Measurements from ENCODE around the gene KNCN.

The KNCN gene

GRCh38 chr1:46547481-46548383 is 3.7 kb downstream of the KNCN start:
- H3K9ac ChIP-seq (ENCODE audit: low read length in 5 of 5) = no peak overlapping the region
- H3K4me3 ChIP-seq (ENCODE audit: low read depth in 1 of 5, low read length in 5 of 5) = no peak overlapping the region
- H3K36me3 ChIP-seq (ENCODE audit: control insufficient read depth in 5 of 5, insufficient read depth in 5 of 5, low read length in 5 of 5) = no peaks in the 10 kb centered on the region
- H3K27me3 ChIP-seq (ENCODE audit: control insufficient read depth in 5 of 5, insufficient read depth in 4 of 5, low read length in 5 of 5) = peaks cover 19 to 50% (median 40%) of the 10 kb centered on the region in 5 donors
- H3K27ac ChIP-seq (ENCODE audit: low read depth, low read length) = no peak overlapping the region
- H3K4me1 ChIP-seq (ENCODE audit: control insufficient read depth in 5 of 5, insufficient read depth in 5 of 5, low read length in 5 of 5) = peaks cover 0 to 7% (median 5%) of the 10 kb centered on the region in 5 donors
- no peaks in the 10 kb centered on the region for H3K9me3 ChIP-seq (ENCODE audit: control insufficient read depth in 5 of 5, low read length in 5 of 5)

GRCh38 chr1:46546210-46546609 is 5.2 kb downstream of the KNCN start:
- H3K36me3 ChIP-seq (ENCODE audit: control insufficient read depth in 5 of 5, insufficient read depth in 5 of 5, low read length in 5 of 5) = no peaks in the 10 kb centered on the region
- no peak overlapping the region for H3K9ac ChIP-seq (ENCODE audit: low read length in 5 of 5)
- no peak overlapping the region for H3K4me3 ChIP-seq (ENCODE audit: low read depth in 1 of 5, low read length in 5 of 5)
- H3K27me3 ChIP-seq (ENCODE audit: control insufficient read depth in 5 of 5, insufficient read depth in 4 of 5, low read length in 5 of 5) = peaks cover 16 to 43% (median 38%) of the 10 kb centered on the region in 5 donors
- no peak overlapping the region for H3K27ac ChIP-seq (ENCODE audit: low read depth, low read length)
- no peaks in the 10 kb centered on the region for H3K9me3 ChIP-seq (ENCODE audit: control insufficient read depth in 5 of 5, low read length in 5 of 5)
- peaks cover 0 to 15% (median 7%) of the 10 kb centered on the region in 5 donors for H3K4me1 ChIP-seq (ENCODE audit: control insufficient read depth in 5 of 5, insufficient read depth in 5 of 5, low read length in 5 of 5)

GRCh38 chr1:46545784-46546183 is 5.7 kb downstream of the KNCN start:
- Histone ChIP-seq H3K27me3 (ENCODE audit: control insufficient read depth in 5 of 5, insufficient read depth in 4 of 5, low read length in 5 of 5) (peaks cover 16 to 40% (median 38%) of the 10 kb centered on the region in 5 donors), H3K4me1 (ENCODE audit: control insufficient read depth in 5 of 5, insufficient read depth in 5 of 5, low read length in 5 of 5) (peaks cover 0 to 15% (median 7%) of the 10 kb centered on the region in 5 donors)

GRCh38 chr1:46544561-46545240 is 6.7 kb downstream of the KNCN start:
- Histone ChIP-seq H3K4me3 (ENCODE audit: low read depth in 1 of 5, low read length in 5 of 5) (no peak overlapping the region), H3K9ac (ENCODE audit: low read length in 5 of 5) (no peak overlapping the region), H3K36me3 (ENCODE audit: control insufficient read depth in 5 of 5, insufficient read depth in 5 of 5, low read length in 5 of 5) (no peaks in the 10 kb centered on the region), H3K27me3 (ENCODE audit: control insufficient read depth in 5 of 5, insufficient read depth in 4 of 5, low read length in 5 of 5) (peaks cover 16 to 34% (median 32%) of the 10 kb centered on the region in 5 donors), H3K9me3 (ENCODE audit: control insufficient read depth in 5 of 5, low read length in 5 of 5) (no peaks in the 10 kb centered on the region), H3K4me1 (ENCODE audit: control insufficient read depth in 5 of 5, insufficient read depth in 5 of 5, low read length in 5 of 5) (peaks cover 0 to 14% (median 6%) of the 10 kb centered on the region in 5 donors), H3K27ac (ENCODE audit: low read depth, low read length) (no peak overlapping the region)

More at GRCh38 chr1:46545784-46546183, 5.7 kb downstream of the KNCN start:
- H3K9ac ChIP-seq (ENCODE audit: low read length in 5 of 5) = no peak overlapping the region
- H3K36me3 ChIP-seq (ENCODE audit: control insufficient read depth in 5 of 5, insufficient read depth in 5 of 5, low read length in 5 of 5) = no peaks in the 10 kb centered on the region
- no peak overlapping the region for H3K27ac ChIP-seq (ENCODE audit: low read depth, low read length)
- H3K4me3 ChIP-seq (ENCODE audit: low read depth in 1 of 5, low read length in 5 of 5) = no peak overlapping the region
- no peaks in the 10 kb centered on the region for H3K9me3 ChIP-seq (ENCODE audit: control insufficient read depth in 5 of 5, low read length in 5 of 5)

- H3K27ac ChIP-seq (ENCODE audit: low read depth, low read length) = no peak overlapping the region
- H3K9ac ChIP-seq (ENCODE audit: low read length in 5 of 5) = no peak overlapping the region
- no peak overlapping the region for H3K4me3 ChIP-seq (ENCODE audit: low read depth in 1 of 5, low read length in 5 of 5)
- H3K4me1 ChIP-seq (ENCODE audit: control insufficient read depth in 5 of 5, insufficient read depth in 5 of 5, low read length in 5 of 5) = peaks cover 0 to 12% (median 4%) of the 10 kb centered on the region in 5 donors
- H3K27me3 ChIP-seq (ENCODE audit: control insufficient read depth in 5 of 5, insufficient read depth in 4 of 5, low read length in 5 of 5) = peaks cover 16 to 31% (median 30%) of the 10 kb centered on the region in 5 donors
- H3K36me3 ChIP-seq (ENCODE audit: control insufficient read depth in 5 of 5, insufficient read depth in 5 of 5, low read length in 5 of 5) = no peaks in the 10 kb centered on the region
- no peaks in the 10 kb centered on the region for H3K9me3 ChIP-seq (ENCODE audit: control insufficient read depth in 5 of 5, low read length in 5 of 5)
These were observed 7.5 kb downstream of the KNCN start for GRCh38 chr1:46543761-46544560.

GRCh38 chr1:46543382-46543760 is 8.1 kb downstream of the KNCN start:
- Histone ChIP-seq H3K4me3 (ENCODE audit: low read depth in 1 of 5, low read length in 5 of 5) (no peak overlapping the region), H3K9me3 (ENCODE audit: control insufficient read depth in 5 of 5, low read length in 5 of 5) (no peaks in the 10 kb centered on the region), H3K9ac (ENCODE audit: low read length in 5 of 5) (no peak overlapping the region), H3K27me3 (ENCODE audit: control insufficient read depth in 5 of 5, insufficient read depth in 4 of 5, low read length in 5 of 5) (peaks cover 16 to 31% (median 30%) of the 10 kb centered on the region in 5 donors), H3K27ac (ENCODE audit: low read depth, low read length) (no peak overlapping the region), H3K4me1 (ENCODE audit: control insufficient read depth in 5 of 5, insufficient read depth in 5 of 5, low read length in 5 of 5) (peaks cover 0 to 13% (median 4%) of the 10 kb centered on the region in 5 donors), H3K36me3 (ENCODE audit: control insufficient read depth in 5 of 5, insufficient read depth in 5 of 5, low read length in 5 of 5) (no peaks in the 10 kb centered on the region)

- no peaks in the 10 kb centered on the region for H3K9me3 ChIP-seq (ENCODE audit: control insufficient read depth in 5 of 5, low read length in 5 of 5)
- no peak overlapping the region for H3K27ac ChIP-seq (ENCODE audit: low read depth, low read length)
- H3K9ac ChIP-seq (ENCODE audit: low read length in 5 of 5) = no peak overlapping the region
- H3K27me3 ChIP-seq (ENCODE audit: control insufficient read depth in 5 of 5, insufficient read depth in 4 of 5, low read length in 5 of 5) = peaks cover 11 to 23% (median 17%) of the 10 kb centered on the region in 5 donors
- H3K36me3 ChIP-seq (ENCODE audit: control insufficient read depth in 5 of 5, insufficient read depth in 5 of 5, low read length in 5 of 5) = no peaks in the 10 kb centered on the region
- peaks cover 0 to 17% (median 3%) of the 10 kb centered on the region in 5 donors for H3K4me1 ChIP-seq (ENCODE audit: control insufficient read depth in 5 of 5, insufficient read depth in 5 of 5, low read length in 5 of 5)
- H3K4me3 ChIP-seq (ENCODE audit: low read depth in 1 of 5, low read length in 5 of 5) = no peak overlapping the region
These were observed 11.5 kb downstream of the KNCN start for GRCh38 chr1:46539972-46540371.

- Histone ChIP-seq H3K27ac (ENCODE audit: low read depth, low read length) (no peak overlapping the region), H3K9ac (ENCODE audit: low read length in 5 of 5) (no peak overlapping the region), H3K4me3 (ENCODE audit: low read depth in 1 of 5, low read length in 5 of 5) (no peak overlapping the region), H3K27me3 (ENCODE audit: control insufficient read depth in 5 of 5, insufficient read depth in 4 of 5, low read length in 5 of 5) (peaks cover 0 to 11% (median 0%) of the 10 kb centered on the region in 5 donors), H3K36me3 (ENCODE audit: control insufficient read depth in 5 of 5, insufficient read depth in 5 of 5, low read length in 5 of 5) (no peaks in the 10 kb centered on the region), H3K4me1 (ENCODE audit: control insufficient read depth in 5 of 5, insufficient read depth in 5 of 5, low read length in 5 of 5) (peaks cover 0 to 18% (median 10%) of the 10 kb centered on the region in 5 donors), H3K9me3 (ENCODE audit: control insufficient read depth in 5 of 5, low read length in 5 of 5) (no peaks in the 10 kb centered on the region)
These were observed 13.3 kb downstream of the KNCN start for GRCh38 chr1:46538147-46538546.

- H3K9me3 ChIP-seq (ENCODE audit: control insufficient read depth in 5 of 5, low read length in 5 of 5) = no peaks in the 10 kb centered on the region
- no peaks in the 10 kb centered on the region for H3K36me3 ChIP-seq (ENCODE audit: control insufficient read depth in 5 of 5, insufficient read depth in 5 of 5, low read length in 5 of 5)
- H3K27ac ChIP-seq (ENCODE audit: low read depth, low read length) = no peak overlapping the region
- no peak overlapping the region for H3K9ac ChIP-seq (ENCODE audit: low read length in 5 of 5)
- H3K27me3 ChIP-seq (ENCODE audit: control insufficient read depth in 5 of 5, insufficient read depth in 4 of 5, low read length in 5 of 5) = peaks cover 0 to 9% (median 0%) of the 10 kb centered on the region in 5 donors
- peaks cover 0 to 18% (median 11%) of the 10 kb centered on the region in 5 donors for H3K4me1 ChIP-seq (ENCODE audit: control insufficient read depth in 5 of 5, insufficient read depth in 5 of 5, low read length in 5 of 5)
- H3K4me3 ChIP-seq (ENCODE audit: low read depth in 1 of 5, low read length in 5 of 5) = no peak overlapping the region
These were observed 13.8 kb downstream of the KNCN start for GRCh38 chr1:46537651-46538050.
